Measurements from ENCODE around the gene BCL3.

The BCL3 gene

DNA sequence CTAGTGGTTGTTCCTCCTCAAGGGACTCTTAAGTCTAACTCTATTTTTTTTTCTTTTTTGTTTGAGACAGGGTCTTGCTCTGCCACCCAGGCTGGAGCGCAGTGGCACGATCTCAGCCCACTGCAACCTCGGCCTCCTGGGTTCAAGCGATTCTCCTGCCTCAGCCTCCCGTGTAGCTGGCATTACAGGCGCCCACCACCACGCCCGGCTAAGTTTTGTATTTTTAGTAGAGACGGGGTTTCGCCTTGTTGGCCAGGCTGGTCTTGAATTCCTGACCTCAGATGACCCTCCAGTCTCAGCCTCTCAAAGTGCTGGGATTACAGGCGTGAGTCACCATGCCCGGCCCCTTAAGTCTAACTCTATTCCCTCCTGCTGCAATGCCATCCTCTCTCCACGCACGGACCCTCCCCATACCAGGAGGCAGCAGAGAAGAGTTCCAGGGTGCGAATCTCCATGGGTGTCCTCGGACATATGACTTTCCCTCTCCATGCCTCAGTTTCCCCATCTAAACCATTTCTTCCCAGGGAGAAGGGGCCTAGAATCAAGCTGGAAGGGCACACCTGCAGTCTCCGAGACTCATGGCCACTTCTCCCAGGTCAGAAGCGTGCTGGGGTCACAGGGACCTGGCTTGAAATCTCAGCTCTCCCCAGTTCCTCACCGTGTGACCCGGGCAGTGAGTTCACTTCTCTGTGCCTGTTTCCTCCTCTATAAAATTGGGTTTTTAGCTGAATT, 6.0 kb upstream of the BCL3 start:
- no peak for DNase-seq

DNA sequence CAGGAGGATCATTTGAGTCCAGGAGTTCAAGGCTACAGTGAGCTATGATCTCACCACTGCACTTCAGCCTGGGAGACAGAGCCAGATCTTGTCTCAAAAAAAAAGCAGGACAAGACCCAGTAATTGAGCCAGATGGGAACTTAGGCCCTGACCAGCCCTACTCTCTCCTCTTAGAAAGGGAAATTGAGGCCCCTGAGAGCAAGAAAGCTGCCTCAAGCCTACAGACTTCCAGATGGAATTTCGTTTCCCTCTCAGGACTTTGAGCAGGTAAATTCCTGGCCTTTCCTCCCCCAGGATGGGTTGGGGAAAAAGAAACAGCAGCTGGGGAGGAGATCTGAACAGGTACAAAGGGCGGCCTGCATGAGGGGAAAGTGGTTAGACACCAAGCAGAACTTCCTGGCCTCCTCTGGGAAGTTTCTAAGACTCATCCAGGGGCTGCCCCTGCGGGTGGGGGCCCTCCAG, 3.6 kb upstream of the BCL3 start:
- no peak for DNase-seq

DNA sequence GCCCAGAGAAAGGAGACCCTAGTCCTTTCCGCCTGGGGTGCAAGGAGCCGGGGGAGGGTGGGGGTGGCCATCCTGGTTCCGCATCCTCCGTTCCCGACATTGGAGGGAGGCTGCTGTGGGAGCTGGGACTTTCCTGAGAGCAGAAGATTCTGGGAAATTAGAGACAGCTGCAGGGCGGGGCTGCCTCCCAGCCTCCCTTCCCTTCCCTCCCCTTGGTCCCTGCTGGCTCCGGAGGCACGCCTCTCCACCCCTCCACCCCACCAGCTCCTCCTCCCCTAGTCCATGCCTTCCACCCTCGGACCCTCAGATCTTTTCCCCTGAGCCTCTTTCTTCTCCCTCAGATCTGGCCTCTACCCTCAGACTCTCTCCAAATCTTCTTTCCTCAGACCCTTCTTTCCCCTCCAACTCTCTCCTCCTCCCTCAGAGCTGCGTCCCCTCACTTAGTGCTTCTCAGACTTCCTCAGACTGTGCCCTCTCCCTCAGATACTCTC, 3.1 kb upstream of the BCL3 start:
- no peak for DNase-seq

GRCh38 chr19:44745887-44746600, 2.5 kb upstream of the BCL3 start:
- DNase-seq: no peak

DNA sequence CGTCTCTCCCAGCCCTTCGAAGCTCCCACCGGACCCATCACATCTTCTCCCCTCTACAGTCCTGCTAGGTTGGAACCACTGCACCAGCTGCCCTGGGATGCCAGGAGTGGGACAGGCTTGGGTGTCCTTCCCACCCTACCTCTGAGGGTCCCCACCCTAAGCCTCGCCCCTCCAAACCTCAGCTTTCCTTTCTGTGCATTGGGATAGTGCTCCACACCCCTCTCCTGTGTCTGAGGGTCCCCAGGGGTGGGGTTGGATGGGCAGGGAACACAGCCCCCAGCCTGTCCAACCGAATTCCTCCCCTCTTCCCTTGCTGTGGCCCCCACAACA, 1.9 kb upstream of the BCL3 start:
- no peak for DNase-seq

- peak; percentile 83 to 90 (median 88) for DNase-seq
Observed at GRCh38 chr19:44746946-44747738, 1.4 kb upstream of the BCL3 start.

DNA sequence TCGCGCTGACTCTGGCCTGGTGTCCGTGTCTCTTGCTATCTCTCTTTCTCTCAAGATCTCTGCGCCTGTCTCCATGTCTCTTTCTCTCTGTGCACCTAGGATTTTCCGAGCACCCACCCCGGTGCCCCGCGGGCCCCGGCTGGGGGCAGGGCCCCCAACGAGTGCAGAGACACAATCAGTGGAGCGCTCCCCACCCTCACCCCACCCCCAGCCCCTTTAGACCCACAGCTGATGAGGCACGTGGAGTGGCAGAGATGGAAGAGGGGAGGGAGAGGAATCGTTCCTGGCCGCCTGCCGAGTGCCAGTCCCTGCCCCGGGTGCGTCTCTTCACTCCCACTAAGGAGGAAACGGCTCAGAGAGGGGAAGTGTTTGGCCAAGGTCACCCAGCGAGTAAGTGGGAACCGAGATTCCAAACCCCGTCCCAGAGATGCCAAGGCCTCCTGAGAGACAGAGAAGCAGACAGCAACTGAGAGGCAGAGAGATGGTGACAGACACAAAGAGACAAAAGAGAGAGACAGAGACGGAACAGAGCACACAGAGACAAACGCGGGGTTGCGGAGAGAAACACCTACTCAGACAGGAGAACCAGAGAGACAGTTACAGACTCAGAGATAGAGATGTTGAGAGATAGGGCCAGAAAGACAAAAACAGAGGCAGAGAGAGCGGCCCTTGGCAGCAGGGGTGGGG, 626 bp upstream of the BCL3 start:
- DNase-seq: peak in 2 of 5 donors; percentile 23 to 28

- no peak for DNase-seq
Observed at GRCh38 chr19:44749292-44749691, 784 bp downstream of the BCL3 start.

GRCh38 chr19:44749994-44750393, 1.5 kb downstream of the BCL3 start:
- no peak for DNase-seq

- DNase-seq: peak in 1 of 5 donors; percentile 28
Observed at GRCh38 chr19:44752123-44752815, 3.8 kb downstream of the BCL3 start.

- peak; percentile 92 to 99 (median 92) for DNase-seq
Observed at GRCh38 chr19:44752816-44753625, 4.5 kb downstream of the BCL3 start.

DNA sequence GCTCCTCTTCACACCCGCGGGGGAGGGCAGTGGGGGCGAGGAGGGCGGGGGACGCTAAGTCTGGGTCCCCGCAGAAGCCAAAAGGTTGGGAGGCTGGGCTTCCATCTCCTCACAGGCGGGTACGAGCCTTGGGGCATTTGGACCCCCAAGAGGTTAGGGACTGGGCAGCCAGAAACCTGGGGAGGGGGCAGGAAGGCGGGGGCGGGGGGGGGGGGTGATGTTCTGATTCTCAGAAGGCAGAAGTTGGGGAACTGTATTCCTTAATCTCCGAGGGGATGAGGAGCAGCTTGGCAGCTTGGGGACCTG, 5.1 kb downstream of the BCL3 start:
- DNase-seq: no peak

- peak; percentile 34 to 95 (median 42) for DNase-seq
Observed at GRCh38 chr19:44753932-44754749, 5.6 kb downstream of the BCL3 start.

GRCh38 chr19:44754750-44755080, 6.2 kb downstream of the BCL3 start:
- no peak for DNase-seq

DNA sequence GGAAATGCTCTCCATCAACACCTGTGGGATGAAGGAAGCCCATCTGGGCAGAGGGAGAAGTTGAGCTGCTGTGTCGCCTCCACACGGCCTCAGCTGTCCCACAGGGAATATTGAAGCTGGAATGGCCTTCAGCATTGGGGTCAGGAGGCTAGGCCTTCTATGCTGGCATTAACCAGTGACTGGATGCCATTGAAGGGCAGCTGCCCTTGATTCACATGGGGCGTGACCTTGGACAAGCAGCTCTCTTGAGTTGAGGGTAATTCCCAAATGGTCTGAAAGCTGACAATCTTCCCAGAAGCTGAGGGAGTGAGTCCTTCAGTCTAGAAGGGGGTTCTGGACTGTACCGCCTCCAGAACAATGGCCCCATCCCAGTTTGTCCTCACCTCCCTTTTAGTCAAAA, 6.7 kb downstream of the BCL3 start:
- no peak for DNase-seq

- DNase-seq: no peak
Observed at GRCh38 chr19:44756089-44756562, 7.6 kb downstream of the BCL3 start.

GRCh38 chr19:44757057-44757734, 8.7 kb downstream of the BCL3 start:
- no peak for DNase-seq

DNA sequence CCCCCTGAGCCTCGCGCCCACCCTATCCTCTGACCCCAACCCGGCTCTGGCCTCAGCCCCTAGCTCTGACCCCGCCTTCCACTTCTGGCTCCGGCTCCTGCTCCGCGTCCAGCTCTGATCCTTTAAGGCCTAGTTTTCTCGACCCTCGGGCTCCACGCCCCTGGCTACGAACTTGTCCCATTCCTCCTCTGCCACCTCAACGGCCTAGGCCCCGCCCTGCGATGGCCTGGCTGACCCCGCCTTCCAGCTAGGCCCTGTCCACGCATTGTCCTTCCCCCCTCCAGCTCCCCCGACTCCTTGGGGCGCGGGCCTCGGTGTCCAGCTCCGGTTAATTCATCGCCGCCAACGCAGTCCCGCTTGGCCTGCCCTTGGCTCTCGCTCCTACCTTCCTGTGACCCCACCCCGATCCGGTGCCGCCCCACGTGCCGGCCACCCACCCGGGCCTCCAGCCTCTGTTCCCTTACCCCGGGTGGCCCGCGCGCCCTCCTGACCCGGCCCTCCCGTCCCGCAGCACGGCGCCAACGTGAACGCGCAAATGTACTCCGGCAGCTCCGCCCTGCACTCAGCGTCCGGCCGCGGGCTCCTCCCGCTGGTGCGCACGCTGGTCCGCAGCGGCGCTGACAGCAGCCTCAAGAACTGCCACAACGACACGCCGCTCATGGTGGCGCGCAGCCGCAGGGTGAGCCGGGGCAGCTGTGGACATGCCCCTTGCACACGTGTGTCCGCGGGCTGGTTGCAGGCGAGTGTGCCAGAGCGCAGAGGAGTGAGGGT, 9.4 kb downstream of the BCL3 start:
- DNase-seq: no peak

DNA sequence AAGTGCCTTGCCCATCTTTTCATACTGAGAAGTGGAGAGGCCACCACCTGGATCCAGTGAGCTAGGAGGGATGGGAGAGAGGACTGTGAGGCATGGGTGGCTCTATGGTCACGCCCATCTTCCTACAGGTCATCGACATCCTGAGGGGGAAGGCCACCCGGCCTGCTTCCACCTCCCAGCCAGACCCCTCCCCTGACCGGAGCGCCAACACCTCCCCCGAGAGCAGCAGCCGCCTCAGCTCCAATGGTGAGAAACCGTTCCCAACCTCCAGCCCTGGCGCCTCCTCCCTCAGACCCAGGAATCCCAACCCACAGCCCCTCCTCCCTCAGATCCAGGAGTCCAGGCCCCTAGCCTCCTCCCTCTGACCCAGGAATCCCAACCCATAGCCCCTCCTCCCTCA, 10.1 kb downstream of the BCL3 start:
- DNase-seq: no peak

Measured in T-helper 1 cell (primary cell).